Skeletal muscle cell (primary cell): ENCODE results near the gene DNAH14.
"Not testable (repeated sequence)": the region's sequence is repeated elsewhere in the genome, so short reads cannot be mapped to it uniquely, and the experiment has no call there.

ENCODE experiments used
- DNase-seq: peaks from one replicate; pipeline ENCODE4 v3.0.0-alpha.2; 2010; ENCODE audit warnings: low read depth
- H3K4me3 ChIP-seq: 2 replicates; pipeline ENCODE4 v1.5.1; 2011; ENCODE audit warnings: low read depth, mild to moderate bottlenecking, control low read depth, low read length, moderate library complexity

Gene DNAH14

DNA sequence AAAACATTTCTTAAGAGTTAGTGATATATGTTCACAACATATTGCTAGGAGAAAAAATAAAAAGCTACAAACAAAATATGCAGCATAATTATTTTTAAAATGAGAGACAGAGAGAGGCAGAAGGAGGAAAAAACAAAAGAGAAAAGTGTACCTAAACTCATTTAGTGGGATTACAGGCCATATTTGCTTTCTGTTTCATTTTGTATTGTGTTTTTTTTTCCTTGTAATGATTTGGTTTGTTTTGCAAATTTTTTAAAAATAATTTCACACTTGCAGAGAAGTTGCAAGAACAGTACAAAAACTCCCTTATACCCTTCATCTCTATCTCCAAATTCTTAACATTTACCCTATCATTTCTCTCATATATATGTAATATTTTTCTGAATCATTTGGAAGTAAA lies 433.3 kb downstream of the DNAH14 start:
- no peak for DNase-seq
- H3K4me3 ChIP-seq: no peak overlapping the region

DNA sequence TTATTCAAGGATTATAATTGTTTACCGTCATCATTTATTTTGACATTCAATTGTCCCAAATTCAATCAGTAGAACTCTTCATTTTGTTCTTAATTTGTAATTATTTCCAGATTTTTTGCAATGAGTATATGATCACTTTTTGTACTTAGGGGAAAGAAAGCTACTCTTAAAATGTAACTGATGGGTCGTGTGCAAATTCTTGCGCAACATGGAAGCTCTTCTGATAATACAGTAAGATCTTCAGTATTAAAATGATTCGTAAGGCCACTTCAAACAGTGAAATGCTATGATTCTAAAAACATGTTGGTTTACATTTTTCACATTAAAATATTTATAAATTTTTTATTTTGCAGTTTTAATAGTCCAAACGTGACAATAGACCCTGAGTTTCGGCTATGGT lies 435.0 kb downstream of the DNAH14 start:
- no peak for DNase-seq
- no peak overlapping the region for H3K4me3 ChIP-seq

DNA sequence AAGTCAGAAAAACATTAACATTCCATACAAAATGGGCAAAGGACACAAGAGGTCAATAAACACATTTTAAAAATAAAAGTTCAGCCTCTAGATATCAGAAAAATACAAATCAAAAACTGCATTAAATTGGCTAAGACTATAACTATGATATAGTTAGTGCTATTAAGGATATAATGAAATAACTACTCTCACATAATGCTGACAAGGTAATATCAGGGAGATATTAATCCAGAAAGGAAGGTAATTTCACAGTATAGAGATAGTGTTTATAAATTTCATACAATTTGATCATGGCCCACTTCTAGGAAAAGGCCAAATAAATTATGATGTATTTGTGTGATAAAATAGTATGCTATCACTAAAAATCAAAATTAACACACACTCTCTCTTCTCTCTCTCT lies 436.5 kb downstream of the DNAH14 start:
- no peak overlapping the region for H3K4me3 ChIP-seq
- DNase-seq: no peak

DNA sequence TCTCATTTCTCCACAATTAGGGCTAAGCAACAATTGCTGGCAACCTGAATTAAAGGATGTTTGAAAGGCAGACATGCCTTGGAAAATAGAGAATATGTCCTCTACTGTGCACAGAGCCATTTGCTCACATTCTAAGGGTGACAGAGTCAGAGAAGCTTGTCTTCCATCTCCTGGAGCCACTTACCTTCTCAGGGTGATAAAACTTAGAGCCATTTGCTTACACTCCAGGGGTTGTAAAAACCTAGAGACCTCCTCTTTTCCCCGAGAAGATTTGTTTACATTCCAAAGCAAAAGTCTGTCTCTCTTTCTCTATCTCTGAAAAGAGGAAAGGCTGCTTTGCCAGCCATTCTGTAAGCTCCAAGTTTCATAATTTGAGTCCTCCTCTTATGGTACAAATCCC lies 437.1 kb downstream of the DNAH14 start:
- no peak for DNase-seq
- H3K4me3 ChIP-seq: no peak overlapping the region

DNA sequence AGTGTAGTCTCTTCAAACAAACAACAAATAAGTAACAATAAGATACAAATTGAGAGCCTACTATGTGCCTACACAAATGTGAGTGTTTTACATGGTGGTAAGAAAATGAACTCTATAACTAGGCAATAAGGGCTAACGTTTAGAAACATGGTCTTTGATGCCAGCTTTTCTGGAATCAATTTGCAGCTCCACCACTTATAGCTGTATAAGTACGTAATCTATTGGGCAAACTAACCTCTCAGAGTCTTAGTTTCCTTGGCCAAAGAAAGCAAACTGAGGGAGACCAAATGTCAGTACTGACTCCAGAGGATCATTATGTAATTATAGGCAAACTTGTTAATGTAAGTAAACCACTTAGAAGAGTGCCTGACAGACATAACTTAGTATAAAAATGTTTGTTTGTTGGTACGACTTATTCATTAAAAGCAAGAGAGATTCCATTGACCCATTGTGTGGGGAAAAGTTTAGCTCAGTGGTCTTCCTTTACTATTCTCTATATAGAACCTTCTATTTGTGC lies 438.6 kb downstream of the DNAH14 start:
- no peak overlapping the region for H3K4me3 ChIP-seq
- DNase-seq: no peak

DNA sequence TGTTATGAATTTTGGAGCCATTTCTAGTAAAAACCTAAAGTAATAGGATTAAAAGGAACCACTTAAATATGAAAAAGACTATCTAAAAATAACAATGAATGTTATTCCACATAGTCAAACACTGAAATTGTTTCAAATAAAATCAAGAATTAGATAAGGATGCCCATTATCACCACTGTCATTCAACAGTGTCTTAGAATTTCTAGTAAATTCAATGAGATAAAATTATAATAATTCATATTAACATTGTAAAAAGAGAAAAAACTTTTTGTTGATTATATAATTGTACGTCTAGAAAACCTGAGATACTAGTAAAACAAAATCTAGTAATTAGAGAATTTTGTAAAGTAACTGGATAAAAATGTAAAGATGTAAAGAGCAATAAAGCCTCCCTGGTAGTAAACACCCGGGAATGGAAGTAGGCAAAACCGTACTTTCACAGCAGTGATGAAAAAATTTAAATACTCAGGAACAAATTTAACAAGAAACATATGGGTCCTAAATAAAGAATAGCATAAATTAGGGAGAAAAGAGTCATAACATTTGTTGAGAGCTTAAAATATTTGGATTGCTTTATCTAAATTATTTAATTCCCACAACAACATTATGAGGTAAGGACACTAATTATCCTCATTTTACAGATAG lies 442.0 kb downstream of the DNAH14 start:
- no peak for DNase-seq

DNA sequence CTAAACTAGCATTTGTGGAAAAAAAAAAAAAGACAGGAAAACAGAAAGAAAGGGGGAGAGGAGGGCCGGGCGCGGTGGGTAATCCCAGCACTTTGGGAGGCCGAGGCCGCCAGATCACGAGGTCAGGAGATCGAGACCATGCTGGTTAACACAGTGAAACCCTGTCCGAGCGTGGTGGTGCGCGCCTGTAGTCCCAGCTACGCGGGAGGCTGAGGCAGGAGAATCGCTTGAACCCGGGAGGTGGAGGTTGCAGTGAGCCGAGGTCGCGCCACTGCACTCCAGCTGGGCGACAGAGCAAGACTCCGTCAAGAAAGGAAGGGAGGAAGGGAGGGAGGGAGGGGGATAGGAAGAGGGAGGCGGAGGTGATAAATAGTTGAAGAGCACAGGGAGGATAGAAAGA lies 443.7 kb downstream of the DNAH14 start:
- DNase-seq: no peak
- no peak overlapping the region for H3K4me3 ChIP-seq

More for the DNA sequence above, 442.0 kb downstream of the DNAH14 start:
- no peak overlapping the region for H3K4me3 ChIP-seq

DNA sequence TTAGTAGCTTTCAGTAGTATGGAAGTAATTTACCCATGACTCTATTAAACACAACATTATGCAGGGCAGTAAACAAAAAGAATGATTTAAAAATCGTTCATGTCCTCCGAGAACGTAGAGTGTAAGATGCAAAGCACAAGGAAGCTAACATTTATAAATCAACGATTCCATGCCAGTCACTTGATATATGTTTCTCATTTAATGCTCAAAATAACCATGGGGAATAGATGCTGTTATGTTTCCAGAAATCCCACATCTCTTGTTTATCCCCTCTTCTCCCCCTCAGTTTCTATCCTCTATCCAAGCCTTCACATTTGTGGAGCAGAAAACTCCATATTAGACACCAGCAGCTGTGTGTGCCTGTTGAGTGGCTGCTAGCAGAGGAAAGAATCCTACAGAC lies 445.5 kb downstream of the DNAH14 start:
- no peak overlapping the region for H3K4me3 ChIP-seq
- DNase-seq: no peak

DNA sequence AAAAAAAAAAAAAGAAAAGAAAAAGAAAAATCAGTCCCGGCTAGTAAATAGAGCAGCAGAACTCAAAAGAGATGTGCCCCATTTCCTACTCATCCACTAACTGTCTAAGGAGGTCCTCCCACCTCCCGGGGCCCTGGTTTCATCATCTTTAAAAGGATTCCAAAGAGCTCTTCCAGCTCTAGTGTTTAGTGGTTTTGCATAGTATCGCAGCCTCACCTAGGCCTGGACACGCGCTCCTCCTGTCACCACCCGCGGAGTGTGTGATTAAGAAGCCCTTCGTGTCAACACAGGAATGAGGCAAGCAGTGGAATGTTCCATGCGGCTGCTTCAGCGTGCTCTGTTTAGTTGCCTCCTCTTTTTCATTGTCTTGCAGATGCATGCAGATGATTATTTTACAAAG lies 449.4 kb downstream of the DNAH14 start:
- peak; percentile 83 for DNase-seq
- no peak overlapping the region for H3K4me3 ChIP-seq

DNA sequence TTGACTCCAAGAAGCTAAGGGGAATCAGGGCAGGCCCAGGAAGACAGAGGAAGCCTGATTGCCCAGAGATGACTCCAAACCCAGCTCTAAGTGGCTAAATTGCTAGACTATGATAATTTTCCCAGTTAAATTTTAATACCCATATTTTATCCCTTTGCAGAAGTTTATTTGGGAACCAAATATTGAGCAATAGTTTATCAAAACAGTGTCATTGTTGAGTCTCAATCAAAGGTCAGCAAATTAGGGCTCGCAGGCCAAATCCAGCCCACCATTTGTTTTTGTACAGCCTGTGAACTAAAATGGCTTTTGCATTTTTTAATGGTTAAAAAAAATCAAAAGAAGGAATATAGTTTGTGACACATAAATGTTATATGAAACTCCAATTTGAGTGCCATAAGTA lies 451.2 kb downstream of the DNAH14 start:
- no peak overlapping the region for H3K4me3 ChIP-seq
- no peak for DNase-seq

DNA sequence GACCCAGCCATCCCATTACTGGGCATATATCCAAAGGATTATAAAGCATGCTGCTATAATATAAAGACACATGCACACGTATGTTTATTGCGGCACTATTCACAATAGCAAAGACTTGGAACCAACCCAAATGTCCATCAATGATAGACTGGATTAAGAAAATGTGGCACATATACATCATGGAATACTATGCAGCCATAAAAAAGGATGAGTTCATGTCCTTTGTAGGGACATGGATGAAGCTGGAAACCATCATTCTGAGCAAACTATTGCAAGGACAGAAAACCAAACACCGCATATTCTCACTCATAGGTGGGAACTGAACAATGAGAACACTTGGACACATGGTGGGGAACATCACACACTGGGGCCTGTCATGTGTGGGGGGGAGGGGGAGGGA lies 457.4 kb downstream of the DNAH14 start:
- DNase-seq: not testable (repeated sequence)

DNA sequence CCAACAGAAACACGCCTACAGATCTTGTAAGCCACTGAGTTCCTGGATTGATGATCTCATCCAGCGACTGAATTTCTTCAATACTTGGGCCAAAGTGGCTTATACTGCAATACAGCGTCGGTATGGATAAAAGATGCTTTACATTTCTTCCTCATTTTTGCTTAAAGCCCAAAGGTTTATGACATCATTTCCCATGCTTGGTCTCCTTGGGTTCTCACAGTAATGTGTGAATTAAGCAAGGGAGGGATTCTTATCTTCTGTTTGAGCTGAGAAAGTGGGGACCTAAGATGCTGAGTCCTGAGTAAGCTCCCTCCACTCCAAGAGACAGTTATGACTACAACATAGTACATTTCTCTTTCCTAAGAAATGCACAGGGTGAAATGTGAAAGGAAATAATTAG lies 458.9 kb downstream of the DNAH14 start:
- DNase-seq: peak; percentile 31
- H3K4me3 ChIP-seq: no peak overlapping the region

More for the DNA sequence above, 457.4 kb downstream of the DNAH14 start:
- not testable (repeated sequence) for H3K4me3 ChIP-seq

DNA sequence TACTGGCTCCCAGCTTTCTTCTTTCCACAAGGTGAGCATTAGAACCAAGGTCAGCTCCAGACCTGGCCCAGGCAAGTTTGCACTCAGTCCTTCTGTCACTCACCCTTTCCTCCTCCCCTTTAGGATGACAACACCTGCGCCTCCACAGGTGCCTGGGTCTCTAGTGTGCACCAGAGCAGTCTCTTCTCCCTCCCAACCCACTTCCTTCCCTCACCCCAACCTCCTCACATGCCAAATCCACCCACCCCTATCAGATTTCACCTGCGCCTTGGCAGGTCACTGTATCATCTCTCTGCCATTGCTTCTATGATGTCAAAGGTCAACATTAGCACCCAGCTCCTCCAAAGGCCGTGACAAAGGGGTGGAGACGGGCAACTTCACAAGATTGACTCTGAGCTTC lies 460.4 kb downstream of the DNAH14 start:
- no peak overlapping the region for H3K4me3 ChIP-seq
- DNase-seq: no peak

DNA sequence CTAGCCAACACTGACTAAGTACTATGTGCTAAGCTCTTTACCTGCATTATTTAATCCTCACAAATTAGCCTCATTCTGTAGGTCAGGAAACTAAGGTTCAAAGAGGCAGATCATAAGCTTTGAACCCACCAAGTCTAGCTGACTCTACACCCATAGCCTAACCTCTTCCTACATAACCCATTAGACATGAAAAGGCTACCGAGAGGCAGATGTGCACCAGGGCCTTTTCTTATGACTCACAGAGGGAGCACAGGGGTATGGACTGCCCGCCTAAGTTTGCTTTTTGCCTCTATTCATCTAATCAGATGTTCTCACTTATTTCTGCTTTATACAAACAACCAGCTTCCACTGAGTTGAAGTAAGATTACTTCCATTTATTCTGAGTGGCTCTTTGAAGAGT lies 466.9 kb downstream of the DNAH14 start:
- no peak for DNase-seq

DNA sequence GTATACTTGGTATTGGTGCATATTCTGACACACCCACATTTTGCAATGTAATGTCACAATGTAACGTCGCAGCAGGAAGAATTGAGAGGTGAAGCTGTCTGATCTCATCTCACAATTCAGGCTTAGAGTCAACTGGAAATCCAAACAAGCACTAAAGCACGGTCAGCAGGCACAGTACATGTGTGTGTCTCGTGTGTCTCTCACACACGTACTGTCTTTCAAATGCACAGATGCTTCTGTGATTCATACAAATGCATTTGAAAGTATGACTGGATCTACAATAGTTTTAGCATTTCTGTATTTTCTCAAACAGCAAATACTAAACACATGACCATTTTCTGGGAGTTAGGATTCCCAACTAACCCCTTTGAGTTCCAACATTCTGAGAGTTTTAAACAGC lies 471.5 kb downstream of the DNAH14 start:
- no peak overlapping the region for H3K4me3 ChIP-seq
- no peak for DNase-seq

More for the DNA sequence above, 466.9 kb downstream of the DNAH14 start:
- H3K4me3 ChIP-seq: no peak overlapping the region

DNA sequence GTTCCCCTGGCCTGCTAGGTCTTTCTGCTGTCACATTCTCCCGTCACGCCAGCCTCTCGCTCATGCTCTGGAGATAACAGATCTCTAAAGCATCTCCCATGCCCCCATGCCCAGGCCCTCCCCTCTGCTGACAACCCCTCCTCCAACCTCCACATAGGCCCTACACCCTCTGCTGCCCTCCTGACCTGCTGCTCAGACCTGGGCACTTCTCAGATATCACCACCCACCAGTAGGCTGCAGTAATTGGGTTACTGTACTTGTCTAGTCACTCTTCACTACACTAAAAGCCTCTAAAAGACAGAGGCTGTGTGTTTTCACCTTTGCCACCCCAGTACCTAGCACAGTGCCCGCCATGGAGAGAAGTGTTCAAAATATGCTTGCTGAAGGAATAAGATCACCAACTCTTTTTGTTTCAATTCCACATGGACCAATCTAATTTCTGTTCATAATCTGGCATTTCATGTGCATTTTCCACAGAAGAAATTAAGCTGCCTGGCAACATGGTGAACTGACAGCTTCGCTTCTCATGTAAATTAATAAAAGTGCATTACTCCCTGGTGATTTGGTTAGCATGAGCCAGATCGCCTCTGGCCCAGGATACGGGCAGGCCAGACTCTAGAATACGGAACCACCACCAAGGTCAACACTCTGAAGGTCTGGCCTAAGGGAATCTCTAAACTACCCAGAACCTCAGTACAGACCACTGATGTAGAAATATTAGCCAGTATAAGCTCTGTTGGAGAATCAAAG lies 477.7 kb downstream of the DNAH14 start:
- no peak overlapping the region for H3K4me3 ChIP-seq
- DNase-seq: no peak

DNA sequence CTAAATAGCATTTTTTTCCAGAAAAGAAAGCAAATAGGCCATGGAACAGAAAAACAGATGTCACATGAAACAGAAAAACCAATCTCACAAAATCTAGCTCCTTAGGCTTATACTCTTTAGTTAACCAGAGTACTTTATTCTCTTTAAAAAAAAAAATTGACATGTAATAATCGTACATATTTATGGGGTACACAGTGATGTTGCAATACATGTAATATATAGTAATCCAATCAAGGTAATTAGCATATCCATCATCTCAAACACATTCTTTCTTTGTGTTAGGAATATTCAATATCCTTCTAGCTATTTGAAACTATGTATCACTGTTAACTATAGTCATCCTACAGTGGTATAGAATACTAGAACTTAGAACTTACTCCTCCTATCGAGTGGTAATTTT lies 478.3 kb downstream of the DNAH14 start:
- no peak overlapping the region for H3K4me3 ChIP-seq

DNA sequence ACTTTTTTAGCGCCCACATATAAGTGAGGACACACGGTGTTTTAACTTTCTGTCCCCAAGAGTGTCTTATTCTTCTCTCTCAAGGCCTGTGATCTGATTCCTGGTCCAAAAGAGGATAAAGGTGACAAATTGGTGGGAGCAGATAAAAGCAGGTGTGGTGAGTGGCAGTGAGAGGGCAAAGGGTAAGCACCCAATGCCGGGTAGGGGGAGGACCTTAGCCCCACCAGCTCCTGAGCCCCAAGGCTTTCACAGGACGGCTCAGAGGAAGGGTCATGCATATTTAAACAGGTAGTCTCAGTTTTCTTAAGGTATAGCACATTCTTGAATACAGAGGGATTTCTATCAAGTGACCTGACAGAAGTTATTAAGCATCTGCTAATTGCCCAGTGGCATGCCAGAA lies 478.8 kb downstream of the DNAH14 start:
- H3K4me3 ChIP-seq: no peak overlapping the region
- no peak for DNase-seq

More for the DNA sequence above, 478.3 kb downstream of the DNAH14 start:
- DNase-seq: no peak

DNA sequence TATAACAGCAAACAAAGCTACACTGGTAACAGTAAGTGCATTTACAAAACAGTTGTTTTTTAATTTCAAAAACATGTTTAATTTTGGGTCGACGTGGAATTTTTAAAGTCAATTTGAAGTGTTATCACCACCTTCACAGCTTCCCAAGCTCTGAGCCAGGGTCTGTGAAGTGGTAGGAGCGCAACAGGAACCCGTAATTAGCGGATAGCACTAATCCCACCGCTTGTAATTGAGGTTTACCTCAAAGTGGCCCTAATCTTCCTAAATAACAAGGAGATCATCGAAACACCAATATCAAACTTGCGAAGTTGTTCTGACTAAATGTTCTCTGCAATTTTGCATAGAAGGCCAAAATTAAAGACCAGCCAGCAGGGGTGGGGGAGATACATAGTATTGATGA lies 479.6 kb downstream of the DNAH14 start:
- H3K4me3 ChIP-seq: no peak overlapping the region

DNA sequence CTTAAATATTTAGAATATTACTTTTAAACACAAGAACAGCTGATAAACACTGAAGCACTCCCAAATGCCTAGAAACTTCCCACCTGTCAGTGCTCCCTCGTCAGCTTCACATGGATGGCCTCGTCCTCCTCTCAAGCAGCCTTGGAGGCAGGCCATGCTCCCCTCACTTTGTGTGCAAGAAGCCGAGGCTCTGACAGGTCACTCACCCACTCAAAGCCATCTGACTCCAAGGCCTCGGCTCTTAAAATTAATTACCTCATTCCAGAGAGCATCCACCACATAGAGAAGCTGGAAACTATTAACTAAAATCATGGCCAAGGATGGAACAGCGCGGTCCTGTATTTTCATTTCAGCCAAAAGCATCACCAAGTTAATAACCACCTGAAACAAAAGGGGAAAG lies 480.6 kb downstream of the DNAH14 start:
- H3K4me3 ChIP-seq: no peak overlapping the region
- no peak for DNase-seq

More for the DNA sequence above, 479.6 kb downstream of the DNAH14 start:
- no peak for DNase-seq

DNA sequence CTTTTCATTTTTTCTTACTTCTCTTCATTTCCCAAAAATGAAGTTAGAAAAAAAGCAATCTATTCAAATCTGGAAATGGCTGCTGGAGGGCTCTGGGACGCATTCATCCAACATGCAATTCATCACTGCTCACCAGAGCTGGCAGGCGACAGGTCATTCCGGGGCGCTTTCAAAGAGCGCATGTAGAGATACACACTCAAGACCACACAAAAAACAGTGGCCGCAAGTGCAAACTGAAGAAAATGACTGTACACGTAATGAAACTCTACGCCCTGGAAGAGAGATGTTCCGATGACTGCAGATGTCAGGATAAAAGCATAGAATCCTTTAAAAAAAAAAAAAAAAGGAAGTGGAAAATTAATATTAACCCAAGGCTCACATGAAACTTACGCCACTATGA lies 482.8 kb downstream of the DNAH14 start:
- DNase-seq: no peak
- H3K4me3 ChIP-seq: no peak overlapping the region
